GM21528 (cell line): Measurements from ENCODE around the gene GRID1.

ENCODE experiments used
- ATAC-seq: cut with Tn5 transposase; IDR thresholded peaks from one replicate; pipeline ENCODE4 v1.9.1; 2021; ENCODE audit warnings: mild to moderate bottlenecking, moderate library complexity; ENCODE audit not compliant: unreplicated experiment, low FRiP score

Gene GRID1

GRCh38 chr10:86299562-86299961, 67.0 kb downstream of the GRID1 start:
- no peak for ATAC-seq

DNA sequence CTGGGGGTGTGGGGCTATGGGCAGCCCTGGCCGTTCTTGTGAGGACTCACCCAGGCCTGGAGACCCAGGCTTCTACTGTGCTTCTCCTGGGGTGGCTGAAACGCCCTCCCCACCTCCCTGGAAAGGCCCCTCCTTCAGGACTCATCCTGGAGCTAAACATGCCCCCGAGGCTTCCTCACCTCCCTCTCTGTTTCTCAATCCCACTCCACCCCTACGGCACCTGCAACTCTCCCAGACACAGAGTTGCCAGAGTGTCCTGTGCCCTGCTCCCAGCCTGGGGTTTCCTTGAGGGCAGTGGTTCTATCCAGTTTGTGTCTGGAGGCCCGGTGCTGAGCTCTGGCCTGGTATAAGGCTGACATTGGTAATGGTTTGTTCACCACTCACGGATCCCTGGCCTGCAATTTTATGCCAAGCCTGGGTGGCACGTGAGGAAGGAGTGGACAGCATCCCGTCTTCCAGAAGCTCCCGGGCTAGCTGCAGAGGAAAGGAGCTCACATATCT, 68.0 kb downstream of the GRID1 start:
- ATAC-seq: no peak

- ATAC-seq: no peak
These were observed 70.8 kb downstream of the GRID1 start for GRCh38 chr10:86295791-86296190.

DNA sequence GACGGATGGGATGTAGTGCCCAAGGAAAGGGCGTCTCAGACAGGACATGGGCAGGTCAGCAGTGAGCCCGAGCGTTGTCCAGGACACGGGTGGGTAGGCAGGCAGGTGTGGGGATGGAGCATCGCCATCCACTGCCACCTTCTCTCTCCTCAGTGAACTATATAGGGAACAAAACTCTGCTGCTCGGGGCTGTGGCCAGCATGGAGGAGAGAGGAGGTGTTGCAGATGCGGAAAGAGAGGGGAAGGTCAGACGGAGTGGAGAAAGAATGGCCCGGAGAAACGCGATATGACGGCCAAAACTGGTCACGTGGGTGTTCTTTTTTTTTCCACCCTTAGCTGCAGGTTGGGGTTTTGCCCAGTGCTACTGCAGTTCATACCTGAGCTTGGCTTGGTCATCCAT, 71.2 kb downstream of the GRID1 start:
- no peak for ATAC-seq

DNA sequence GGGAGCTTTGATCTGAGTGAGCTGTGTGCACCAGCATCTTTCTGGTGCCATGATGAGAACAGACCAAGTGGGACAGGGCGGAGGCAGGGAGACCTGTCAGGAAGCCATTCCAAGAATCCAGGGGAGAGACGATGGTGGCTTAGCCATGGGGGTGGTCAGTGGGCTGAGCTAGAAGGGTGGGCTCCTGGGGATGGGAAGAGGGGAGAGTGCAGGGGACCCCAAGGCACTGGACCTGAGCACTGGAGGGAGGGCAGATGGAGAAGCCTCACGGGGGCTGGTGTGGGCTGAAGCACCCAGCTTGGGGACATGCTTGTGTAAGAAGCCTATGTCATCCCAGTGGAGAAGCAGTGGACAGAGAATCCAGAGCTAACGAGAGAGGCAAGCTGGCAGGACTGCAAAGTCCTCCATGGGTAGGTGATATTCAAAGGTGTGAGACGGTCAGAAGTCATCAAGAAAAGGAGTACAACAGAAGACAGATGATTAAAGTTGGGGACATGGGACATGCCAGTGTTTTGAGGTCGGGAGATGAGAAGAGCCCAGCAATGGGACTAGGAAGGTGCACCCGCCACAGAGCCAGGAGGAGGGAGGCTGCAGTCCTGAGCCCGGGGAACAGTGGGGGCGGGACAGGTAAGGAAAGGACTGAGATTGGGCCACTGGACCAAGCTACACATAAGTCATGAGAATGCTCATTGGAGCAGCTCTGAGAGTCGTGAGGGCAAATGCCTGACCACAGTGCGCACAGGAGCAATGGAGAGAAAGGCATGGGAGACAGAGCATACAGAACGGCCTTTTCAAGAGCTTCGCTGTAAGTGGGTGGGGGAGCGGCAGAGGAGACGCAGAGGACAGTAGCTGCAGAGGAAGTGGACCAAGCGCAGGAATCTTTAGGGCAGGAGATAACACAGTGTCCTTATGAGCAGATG, 72.0 kb downstream of the GRID1 start:
- no peak for ATAC-seq

DNA sequence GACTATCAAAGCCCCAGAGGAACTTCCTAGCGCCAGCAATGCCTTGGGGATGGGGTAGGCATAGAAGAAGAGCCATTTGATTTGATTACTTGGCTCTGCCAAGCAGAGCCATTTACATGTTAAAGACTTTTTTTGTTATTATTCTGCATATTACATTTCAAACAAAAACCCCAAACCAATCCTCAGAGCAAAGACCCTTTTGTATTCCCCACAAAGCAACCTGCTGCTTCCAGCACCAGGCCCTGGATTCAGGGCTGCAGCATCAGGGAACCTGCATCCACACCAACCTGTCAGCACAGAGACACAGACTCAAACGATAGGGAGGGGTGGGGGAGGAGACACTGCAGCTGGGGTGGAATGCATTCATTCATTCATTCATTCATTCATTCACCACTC, 73.2 kb downstream of the GRID1 start:
- no peak for ATAC-seq

GRCh38 chr10:86292462-86293395, 73.9 kb downstream of the GRID1 start:
- no peak for ATAC-seq

DNA sequence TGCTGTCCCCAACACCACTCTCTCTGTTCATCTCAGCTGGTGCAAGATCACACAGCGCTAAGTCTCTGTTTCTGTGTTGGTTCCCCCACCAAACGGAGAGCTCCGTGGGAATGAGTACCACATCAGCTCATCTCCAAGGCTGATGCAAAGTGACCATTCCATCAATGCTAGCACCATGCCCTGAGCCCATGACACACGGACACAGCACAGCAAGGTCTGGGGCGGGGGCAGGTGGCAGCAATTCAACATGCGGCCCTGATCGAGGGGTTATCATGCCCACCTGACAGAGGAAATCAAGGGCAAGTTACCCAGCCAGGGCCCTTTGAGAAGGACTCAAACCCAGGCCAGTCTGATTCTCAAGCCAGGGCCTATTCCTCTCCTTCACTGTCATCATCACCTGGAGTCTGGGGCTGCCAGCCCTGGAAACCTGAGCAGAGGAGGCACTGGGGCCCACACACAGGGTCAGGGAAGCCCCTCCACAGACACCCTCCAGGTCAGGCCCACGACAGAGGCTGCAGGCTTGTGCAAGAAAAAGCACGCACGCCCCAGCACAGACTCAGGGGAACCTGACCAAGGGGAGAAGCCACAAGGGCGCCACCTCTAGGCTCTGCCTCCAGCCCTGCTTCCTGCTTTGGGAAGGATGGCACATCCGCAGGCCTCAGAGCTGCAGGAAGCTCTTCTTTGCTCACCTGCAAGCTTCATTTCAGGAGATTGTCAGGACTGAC, 74.8 kb downstream of the GRID1 start:
- ATAC-seq: no peak

- ATAC-seq: no peak
These were observed 75.5 kb downstream of the GRID1 start for GRCh38 chr10:86290933-86291615.

GRCh38 chr10:86289577-86289868, 77.1 kb downstream of the GRID1 start:
- ATAC-seq: no peak

GRCh38 chr10:86288695-86289576, 77.7 kb downstream of the GRID1 start:
- ATAC-seq: no peak

GRCh38 chr10:86287966-86288579, 78.5 kb downstream of the GRID1 start:
- no peak for ATAC-seq

GRCh38 chr10:86287110-86287793, 79.3 kb downstream of the GRID1 start:
- no peak for ATAC-seq

GRCh38 chr10:86286236-86287109, 80.1 kb downstream of the GRID1 start:
- no peak for ATAC-seq

DNA sequence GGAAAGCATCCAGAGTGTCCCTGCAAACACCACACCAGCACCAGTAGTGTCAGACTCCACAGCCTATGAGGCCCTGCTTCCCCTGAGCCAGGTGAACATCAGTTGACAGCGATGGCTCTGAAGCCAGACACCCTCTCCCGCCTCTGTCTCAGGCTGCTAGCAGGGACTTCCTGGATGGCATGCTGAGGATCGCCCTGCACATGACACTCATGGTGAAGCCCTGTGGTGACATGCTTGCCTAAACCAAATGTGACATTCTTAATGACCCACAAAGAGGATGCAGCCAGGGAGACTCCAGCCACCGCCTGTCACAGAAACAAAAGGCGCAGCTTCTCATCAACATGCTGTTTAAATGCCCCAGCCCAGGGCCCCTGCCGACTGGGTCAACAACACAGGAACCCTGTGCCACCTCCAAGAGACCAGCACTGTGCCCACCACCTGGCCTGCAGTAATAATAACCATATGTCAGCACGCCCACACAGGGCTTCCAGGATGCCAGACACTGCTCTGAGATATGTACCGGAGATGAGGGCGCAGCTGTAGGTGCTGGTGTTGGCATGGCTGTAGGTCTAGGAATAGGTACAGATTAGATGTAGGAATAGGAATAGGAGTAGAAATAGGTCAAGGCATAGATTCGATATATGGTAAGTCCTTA, 81.3 kb downstream of the GRID1 start:
- ATAC-seq: no peak

- no peak for ATAC-seq
These were observed 82.1 kb downstream of the GRID1 start for GRCh38 chr10:86284355-86285105.
